ENCODE results near the gene CACNA1G. TPM values are rescaled to one million over a fixed set of nuclear protein-coding genes. Genes with fewer than 3 reads are reported as not detected.
A peak's percentile ranks its signal among the peaks of the same experiment; 100 is the strongest.

The CACNA1G gene
- total RNA-seq, 1 experiment from 2014 or later: 0.05 TPM

DNA sequence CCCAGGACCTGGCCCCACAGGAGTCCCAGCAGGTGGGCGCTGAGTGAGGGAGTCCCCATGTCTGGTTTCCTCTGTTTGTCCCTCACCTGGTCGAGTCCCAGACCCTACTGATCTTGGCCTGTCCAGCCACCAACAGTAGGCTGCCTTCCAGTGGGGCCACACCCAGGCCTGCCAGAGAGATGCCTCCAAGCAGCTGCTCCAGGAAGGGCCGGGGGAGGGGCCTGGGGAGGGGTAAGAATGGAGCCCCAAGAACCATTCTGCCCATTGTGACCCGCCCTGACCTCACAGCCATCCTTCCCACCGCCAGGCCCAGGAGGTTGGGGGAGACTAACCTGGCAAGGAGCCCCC is 12.8 kb upstream of the CACNA1G start:
- no peak for DNase-seq (ENCODE audit: low spot score)

DNA sequence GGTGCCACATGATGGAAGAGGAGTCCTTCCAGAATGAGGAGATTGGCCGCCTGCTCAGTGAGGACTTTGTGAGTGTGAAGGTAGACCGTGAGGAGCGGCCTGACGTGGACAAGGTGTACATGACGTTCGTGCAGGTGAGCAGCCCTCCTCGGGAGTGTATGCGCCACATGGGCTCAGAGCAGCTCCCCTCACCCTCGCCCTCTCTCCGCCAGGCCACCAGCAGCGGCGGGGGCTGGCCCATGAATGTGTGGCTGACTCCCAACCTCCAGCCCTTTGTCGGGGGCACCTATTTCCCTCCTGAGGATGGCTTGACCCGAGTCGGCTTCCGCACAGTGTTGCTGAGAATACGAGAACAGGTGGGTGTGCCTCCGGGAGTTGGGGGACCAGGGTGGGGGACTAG is 11.7 kb upstream of the CACNA1G start:
- no peak for DNase-seq (ENCODE audit: low spot score)

DNA sequence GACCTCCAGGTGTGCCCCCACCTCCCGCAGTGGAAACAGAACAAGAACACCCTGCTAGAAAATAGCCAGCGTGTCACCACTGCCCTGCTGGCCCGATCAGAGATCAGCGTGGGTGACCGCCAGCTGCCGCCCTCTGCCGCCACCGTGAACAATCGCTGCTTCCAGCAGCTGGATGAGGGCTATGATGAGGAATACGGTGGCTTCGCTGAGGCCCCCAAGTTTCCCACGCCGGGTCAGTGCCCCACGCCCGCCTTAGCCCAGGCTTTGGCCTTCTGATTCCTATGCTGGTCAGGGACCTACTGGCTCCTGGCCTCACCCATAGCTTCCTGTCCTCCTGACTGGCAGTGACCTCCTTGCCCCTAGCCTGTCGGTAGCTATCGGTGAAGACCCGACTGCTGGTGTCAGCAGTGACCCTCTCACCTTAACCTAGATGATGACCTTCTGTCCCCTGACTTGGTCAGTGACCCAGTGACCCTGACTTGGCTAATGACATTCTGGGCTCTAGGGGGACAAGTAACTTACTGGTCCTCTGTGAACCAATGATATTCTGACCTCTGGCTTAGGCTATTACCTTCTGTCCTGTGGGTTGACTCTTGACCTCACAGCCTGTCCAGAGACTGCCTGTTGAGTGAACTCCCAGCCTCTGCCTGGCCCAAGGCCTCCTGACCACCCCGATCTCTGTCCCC is 11.1 kb upstream of the CACNA1G start:
- DNase-seq (ENCODE audit: low spot score): no peak

- DNase-seq (ENCODE audit: low spot score): no peak
These were observed 10.5 kb upstream of the CACNA1G start for GRCh38 chr17:50549969-50550368.

GRCh38 chr17:50550661-50551432 is 9.7 kb upstream of the CACNA1G start:
- DNase-seq (ENCODE audit: low spot score): peak; percentile 95

GRCh38 chr17:50551433-50551815 is 9.1 kb upstream of the CACNA1G start:
- DNase-seq (ENCODE audit: low spot score): no peak

- no peak for DNase-seq (ENCODE audit: low spot score)
These were observed 8.6 kb upstream of the CACNA1G start for GRCh38 chr17:50551884-50552283.

- no peak for DNase-seq (ENCODE audit: low spot score)
These were observed 6.3 kb upstream of the CACNA1G start for GRCh38 chr17:50554201-50554600.

GRCh38 chr17:50556803-50557202 is 3.7 kb upstream of the CACNA1G start:
- no peak for DNase-seq (ENCODE audit: low spot score)

GRCh38 chr17:50557630-50558029 is 2.9 kb upstream of the CACNA1G start:
- no peak for DNase-seq (ENCODE audit: low spot score)

DNA sequence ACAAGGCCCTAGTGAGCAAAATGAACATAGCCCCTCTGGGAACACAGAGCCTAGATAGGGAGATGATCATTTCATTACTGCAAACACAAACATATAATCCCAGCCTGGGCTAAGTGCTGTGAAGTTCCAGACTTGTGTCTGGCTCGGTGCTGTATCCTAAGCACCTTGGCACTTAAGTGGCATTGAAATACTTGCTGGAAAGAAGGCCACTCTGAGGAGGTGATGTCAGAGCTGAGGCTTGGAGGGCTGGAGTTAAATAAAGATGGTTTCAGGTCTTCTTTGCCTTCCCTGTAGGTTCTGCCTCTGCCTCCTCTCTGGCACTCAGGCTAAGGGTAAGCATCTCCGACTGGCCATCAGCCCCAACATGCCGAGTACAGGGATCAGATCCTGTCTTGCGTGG is 2.4 kb upstream of the CACNA1G start:
- DNase-seq (ENCODE audit: low spot score): no peak

GRCh38 chr17:50558581-50558940 is 2.0 kb upstream of the CACNA1G start:
- no peak for DNase-seq (ENCODE audit: low spot score)

- no peak for DNase-seq (ENCODE audit: low spot score)
These were observed 1.4 kb upstream of the CACNA1G start for GRCh38 chr17:50558941-50559614.

DNA sequence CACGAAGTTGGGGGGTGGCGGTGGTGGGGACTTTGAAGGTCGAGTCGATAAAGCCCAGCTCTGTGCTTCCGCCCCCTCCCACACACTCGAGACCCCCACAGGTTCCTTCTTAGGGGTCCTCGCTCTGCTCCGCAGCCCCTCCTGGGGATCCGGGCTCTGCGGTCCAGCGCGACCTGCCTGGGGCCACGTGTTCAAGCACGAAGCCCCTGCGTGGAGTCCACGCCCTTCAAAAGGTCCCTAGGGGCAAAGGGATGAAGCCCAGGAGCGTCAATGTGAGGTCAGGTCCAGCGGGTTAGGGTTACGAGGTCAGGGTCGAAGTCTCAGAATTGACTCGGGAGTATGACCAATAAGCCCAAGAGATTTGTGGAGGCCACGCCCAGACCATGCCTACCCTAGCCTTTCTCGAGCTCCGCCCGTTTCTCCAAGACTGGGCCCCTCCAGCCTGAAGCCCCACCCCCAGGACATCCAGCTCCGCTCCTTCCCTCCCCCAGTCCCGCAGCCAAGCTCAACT is 786 bp upstream of the CACNA1G start:
- no peak for DNase-seq (ENCODE audit: low spot score)

DNA sequence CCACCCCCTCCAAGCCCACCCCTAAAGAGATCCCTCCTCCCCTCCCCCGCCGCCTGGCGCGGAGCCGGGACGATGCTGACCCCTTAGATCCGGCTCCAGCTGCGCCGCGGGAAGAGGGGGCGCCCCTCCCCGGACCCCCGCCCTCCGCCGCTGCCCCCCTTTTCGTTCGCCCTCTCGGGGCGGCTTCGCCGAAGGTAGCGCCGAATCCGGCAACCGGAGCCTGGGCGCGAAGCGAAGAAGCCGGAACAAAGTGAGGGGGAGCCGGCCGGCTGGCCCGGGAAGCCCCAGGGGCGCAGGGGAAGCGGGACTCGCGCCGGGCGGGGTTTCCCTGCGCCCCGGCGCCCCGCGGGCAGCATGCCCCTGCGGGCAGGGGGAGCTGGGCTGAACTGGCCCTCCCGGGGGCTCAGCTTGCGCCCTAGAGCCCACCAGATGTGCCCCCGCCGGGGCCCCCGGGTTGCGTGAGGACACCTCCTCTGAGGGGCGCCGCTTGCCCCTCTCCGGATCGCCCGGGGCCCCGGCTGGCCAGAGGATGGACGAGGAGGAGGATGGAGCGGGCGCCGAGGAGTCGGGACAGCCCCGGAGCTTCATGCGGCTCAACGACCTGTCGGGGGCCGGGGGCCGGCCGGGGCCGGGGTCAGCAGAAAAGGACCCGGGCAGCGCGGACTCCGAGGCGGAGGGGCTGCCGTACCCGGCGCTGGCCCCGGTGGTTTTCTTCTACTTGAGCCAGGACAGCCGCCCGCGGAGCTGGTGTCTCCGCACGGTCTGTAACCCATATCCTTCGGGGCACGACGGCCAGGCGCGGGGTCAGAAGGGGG is 623 bp downstream of the CACNA1G start:
- no peak for DNase-seq (ENCODE audit: low spot score)

DNA sequence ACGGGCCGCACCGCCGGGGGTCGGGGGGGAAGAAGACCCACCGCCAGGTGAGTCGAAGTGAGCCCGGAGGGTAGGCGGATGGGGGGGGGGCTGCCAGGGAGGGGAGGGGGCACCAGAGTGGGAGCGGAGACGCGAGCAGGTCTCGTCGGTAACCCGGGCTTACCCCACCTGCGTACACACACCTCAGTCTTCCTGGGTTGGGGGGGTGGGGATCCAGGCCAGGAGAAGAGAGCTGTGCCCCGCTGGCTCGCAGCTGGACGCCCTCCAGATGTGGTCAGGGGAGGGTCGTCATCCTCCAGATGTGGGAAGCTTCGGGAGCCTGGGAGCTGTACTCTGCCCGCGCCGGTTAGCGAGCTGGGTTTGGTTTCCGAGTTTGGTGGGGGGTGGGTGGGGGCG is 1.2 kb downstream of the CACNA1G start:
- DNase-seq (ENCODE audit: low spot score): no peak

GRCh38 chr17:50562242-50563091 is 2.0 kb downstream of the CACNA1G start:
- no peak for DNase-seq (ENCODE audit: low spot score)

GRCh38 chr17:50563092-50563511 is 2.6 kb downstream of the CACNA1G start:
- DNase-seq (ENCODE audit: low spot score): no peak

DNA sequence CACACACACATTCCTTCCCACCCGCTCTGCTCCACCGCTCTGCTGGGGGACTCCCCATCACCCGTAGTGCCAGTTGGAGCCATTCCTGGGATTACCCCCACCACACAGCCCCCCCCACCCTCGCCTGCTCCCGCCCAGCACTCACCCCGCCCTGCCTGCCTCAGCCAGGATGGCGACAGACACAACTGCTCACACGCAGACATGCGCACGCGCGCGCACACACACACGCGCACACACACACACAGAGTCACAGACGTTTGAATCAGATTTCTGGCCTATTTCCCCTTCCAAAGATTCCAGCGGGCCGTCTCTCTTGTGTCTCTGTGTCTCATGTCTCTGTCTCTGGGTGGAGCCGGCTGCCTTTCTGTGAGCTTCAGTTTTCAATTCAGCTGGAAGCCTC is 4.4 kb downstream of the CACNA1G start:
- no peak for DNase-seq (ENCODE audit: low spot score)

- peak; percentile 39 for DNase-seq (ENCODE audit: low spot score)
These were observed 5.2 kb downstream of the CACNA1G start for GRCh38 chr17:50565402-50566350.
